ENCODE results near the gene STK24.

STK24 gene

DNA sequence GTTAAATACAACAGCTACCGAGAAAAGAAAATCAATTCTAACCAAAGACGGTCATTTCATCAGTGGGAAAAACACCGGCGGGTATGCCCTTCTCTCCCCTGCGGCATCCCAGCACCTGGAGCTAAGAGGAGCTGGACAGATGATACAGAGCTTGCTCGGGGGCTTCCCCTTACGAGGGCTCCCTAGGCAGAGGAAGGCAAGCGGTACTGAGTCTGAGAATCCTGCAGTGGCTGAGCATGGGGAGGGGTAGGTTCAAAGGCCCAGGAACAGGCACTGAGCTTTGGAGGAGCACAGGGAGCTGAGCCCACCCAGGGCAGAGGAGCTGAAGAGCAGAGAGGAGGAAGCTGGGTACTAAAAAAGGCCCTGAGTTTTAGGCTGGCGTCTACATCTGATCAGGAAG, 12.7 kb downstream of the STK24 start:
- H2AFZ ChIP-seq (ENCODE audit: low read depth, low read length, severe bottlenecking) = no peak overlapping the region
- no peak overlapping the region for H3K4me3 ChIP-seq (ENCODE audit: insufficient read depth, low read length, poor library complexity, severe bottlenecking)
- H3K9me2 ChIP-seq (replicated peaks; ENCODE audit: insufficient read depth, low read length) = no peaks in the 10 kb centered on the region
- no peaks in the 10 kb centered on the region for H3F3A ChIP-seq (ENCODE audit: insufficient read depth)
- H3K9me3 ChIP-seq (ENCODE audit: insufficient read depth, low read length) = no peaks in the 10 kb centered on the region
- no peak for TF ChIP-seq EZH2phosphoT487 (conservative IDR thresholded peaks at IDR 0.05; ENCODE audit: low read length)
- TF ChIP-seq, protein P1, sequence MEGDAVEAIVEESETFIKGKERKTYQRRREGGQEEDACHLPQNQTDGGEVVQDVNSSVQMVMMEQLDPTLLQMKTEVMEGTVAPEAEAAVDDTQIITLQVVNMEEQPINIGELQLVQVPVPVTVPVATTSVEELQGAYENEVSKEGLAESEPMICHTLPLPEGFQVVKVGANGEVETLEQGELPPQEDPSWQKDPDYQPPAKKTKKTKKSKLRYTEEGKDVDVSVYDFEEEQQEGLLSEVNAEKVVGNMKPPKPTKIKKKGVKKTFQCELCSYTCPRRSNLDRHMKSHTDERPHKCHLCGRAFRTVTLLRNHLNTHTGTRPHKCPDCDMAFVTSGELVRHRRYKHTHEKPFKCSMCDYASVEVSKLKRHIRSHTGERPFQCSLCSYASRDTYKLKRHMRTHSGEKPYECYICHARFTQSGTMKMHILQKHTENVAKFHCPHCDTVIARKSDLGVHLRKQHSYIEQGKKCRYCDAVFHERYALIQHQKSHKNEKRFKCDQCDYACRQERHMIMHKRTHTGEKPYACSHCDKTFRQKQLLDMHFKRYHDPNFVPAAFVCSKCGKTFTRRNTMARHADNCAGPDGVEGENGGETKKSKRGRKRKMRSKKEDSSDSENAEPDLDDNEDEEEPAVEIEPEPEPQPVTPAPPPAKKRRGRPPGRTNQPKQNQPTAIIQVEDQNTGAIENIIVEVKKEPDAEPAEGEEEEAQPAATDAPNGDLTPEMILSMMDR (IDR thresholded peaks at IDR 0.05; ENCODE audit: insufficient read depth, low read length, poor library complexity, severe bottlenecking) = no peak
- H3K36me3 ChIP-seq (ENCODE audit: low read length) = no peaks in the 10 kb centered on the region
- peaks cover 18% of the 10 kb centered on the region; the same call in 1 of the 2 replicates for H4K20me1 ChIP-seq (ENCODE audit: low read depth, low read length)
- no peaks in the 10 kb centered on the region for H3K27me3 ChIP-seq (ENCODE audit: low read length)
- no peak overlapping the region for H3K4me2 ChIP-seq (ENCODE audit: low read depth, low read length, poor library complexity, severe bottlenecking)
- no peak overlapping the region for H3K9ac ChIP-seq (ENCODE audit: low read length)
- peaks cover 82% of the 10 kb centered on the region for H3K79me2 ChIP-seq (ENCODE audit: insufficient read depth, low read length)
- H3K27ac ChIP-seq (ENCODE audit: low read depth, low read length) = no peak overlapping the region

DNA sequence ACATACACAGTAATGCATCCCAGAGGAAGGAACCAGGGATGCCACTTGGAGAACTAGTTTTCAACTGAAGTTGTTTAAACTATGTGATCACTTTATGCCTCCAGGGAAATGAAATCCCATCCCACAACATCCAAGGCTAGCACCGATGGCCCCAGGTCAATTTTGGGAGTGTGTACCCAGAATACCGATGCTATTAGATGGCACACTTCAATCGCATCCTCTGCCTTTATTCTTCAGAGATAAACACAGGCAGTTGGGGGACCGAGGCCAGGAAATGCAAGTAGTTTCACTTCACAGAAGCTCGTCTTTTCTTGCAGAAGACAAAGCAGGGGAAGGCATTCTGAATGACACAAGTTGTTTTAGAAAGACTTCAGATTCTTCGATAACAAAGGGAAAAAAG, 13.8 kb downstream of the STK24 start:
- no peak overlapping the region for H3K9ac ChIP-seq (ENCODE audit: low read length)
- H4K20me1 ChIP-seq (ENCODE audit: low read depth, low read length) = peaks cover 18% of the 10 kb centered on the region; the same call in 1 of the 2 replicates
- TF ChIP-seq, protein P1 (IDR thresholded peaks at IDR 0.05; ENCODE audit: insufficient read depth, low read length, poor library complexity, severe bottlenecking) = no peak
- no peak for TF ChIP-seq EZH2phosphoT487 (conservative IDR thresholded peaks at IDR 0.05; ENCODE audit: low read length)

DNA sequence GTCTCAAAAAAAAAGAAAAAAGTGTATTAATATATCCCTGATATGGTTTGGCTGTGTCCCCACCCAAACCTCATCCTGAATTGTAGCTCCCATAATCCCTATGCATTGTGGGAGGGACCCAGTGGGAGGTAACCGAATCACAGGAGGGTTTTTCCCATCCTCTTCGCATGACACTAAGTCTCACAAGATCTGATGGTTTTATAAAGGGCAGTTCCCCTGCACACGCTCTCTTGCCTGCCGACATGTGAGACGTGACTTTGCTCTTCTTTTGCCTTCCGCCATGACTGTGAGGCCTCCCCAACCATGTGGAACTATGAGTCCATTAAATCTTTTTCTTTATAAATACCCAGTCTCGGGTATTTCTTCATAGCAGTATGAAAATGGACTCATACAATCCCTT, 17.7 kb downstream of the STK24 start:
- no peak overlapping the region for H3K4me2 ChIP-seq (ENCODE audit: low read depth, low read length, poor library complexity, severe bottlenecking)
- H3K27ac ChIP-seq (ENCODE audit: low read depth, low read length) = no peak overlapping the region
- peaks cover 12% of the 10 kb centered on the region; the same call in 1 of the 2 replicates for H4K20me1 ChIP-seq (ENCODE audit: low read depth, low read length)

More for the DNA sequence above, 13.8 kb downstream of the STK24 start:
- Histone ChIP-seq H3K27ac (ENCODE audit: low read depth, low read length) (no peak overlapping the region), H3K36me3 (ENCODE audit: low read length) (no peaks in the 10 kb centered on the region), H2AFZ (ENCODE audit: low read depth, low read length, severe bottlenecking) (no peak overlapping the region), H3K27me3 (ENCODE audit: low read length) (no peaks in the 10 kb centered on the region), H3K4me2 (ENCODE audit: low read depth, low read length, poor library complexity, severe bottlenecking) (no peak overlapping the region), H3K9me3 (ENCODE audit: insufficient read depth, low read length) (no peaks in the 10 kb centered on the region), H3F3A (ENCODE audit: insufficient read depth) (no peaks in the 10 kb centered on the region), H3K9me2 (replicated peaks; ENCODE audit: insufficient read depth, low read length) (no peaks in the 10 kb centered on the region), H3K79me2 (ENCODE audit: insufficient read depth, low read length) (peaks cover 78% of the 10 kb centered on the region), H3K4me3 (ENCODE audit: insufficient read depth, low read length, poor library complexity, severe bottlenecking) (no peak overlapping the region)

More for the DNA sequence above, 17.7 kb downstream of the STK24 start:
- H3F3A ChIP-seq (ENCODE audit: insufficient read depth) = no peaks in the 10 kb centered on the region
- peaks cover 67% of the 10 kb centered on the region for H3K79me2 ChIP-seq (ENCODE audit: insufficient read depth, low read length)
- H3K9me3 ChIP-seq (ENCODE audit: insufficient read depth, low read length) = no peaks in the 10 kb centered on the region
- no peaks in the 10 kb centered on the region for H3K27me3 ChIP-seq (ENCODE audit: low read length)
- no peaks in the 10 kb centered on the region for H3K9me2 ChIP-seq (replicated peaks; ENCODE audit: insufficient read depth, low read length)
- H3K36me3 ChIP-seq (ENCODE audit: low read length) = no peaks in the 10 kb centered on the region
- no peak overlapping the region for H3K4me3 ChIP-seq (ENCODE audit: insufficient read depth, low read length, poor library complexity, severe bottlenecking)
- H3K9ac ChIP-seq (ENCODE audit: low read length) = no peak overlapping the region
- no peak overlapping the region for H2AFZ ChIP-seq (ENCODE audit: low read depth, low read length, severe bottlenecking)
- TF ChIP-seq, protein P1 (IDR thresholded peaks at IDR 0.05; ENCODE audit: insufficient read depth, low read length, poor library complexity, severe bottlenecking) = no peak

Measured in SU-DHL-6 (cell line).